Measurements from ENCODE around the gene ARHGAP15. TPM values are rescaled to one million over a fixed set of nuclear protein-coding genes. Genes with fewer than 3 reads are reported as not detected.

Gene ARHGAP15
- total RNA-seq, 2 donors from 2014 or later: 0.86 TPM; not detected in 1

DNA sequence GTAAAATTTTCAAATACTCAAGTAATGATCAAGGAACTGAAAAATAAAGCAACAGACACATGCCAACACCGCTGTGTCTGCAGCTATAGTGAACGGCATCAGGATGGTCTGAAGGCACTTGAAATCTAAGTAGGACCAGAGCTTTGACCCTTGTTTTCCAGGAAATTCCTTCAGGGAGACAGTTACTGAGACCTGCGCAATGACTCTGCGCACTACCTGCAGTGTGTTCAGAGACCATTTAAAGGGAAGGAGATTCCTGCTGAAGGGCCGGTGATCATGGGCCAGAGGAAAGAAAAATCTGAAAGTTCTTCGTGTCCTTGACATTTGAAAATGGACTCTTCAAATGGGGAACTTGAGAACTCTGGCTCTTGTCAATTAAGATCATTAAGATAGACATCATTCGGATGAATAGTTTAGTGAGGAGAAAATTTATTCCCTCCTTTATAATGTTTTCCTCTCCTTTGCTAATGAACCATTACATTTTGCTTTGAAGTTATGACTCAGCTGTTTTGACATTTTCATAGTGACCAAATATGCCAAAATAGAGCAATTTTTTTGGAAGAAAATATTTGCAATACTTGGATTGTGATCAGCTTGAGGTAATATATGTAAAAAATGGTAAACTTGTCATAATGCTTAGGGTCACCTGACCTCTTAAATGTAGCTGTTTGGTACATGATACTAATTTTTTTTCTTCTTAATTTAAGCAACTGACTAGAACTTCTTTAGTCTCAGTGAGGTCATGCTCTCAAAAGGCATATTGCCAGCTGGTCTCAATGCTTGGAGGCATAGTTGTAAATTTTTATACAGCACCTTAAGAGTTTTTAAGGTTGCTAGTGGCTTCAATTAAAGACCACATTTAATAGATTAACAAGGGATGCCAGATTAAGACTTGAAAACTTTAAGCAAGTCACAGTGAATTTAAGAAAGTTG is 329.3 kb downstream of the ARHGAP15 start:
- Histone ChIP-seq H3K4me3 (ENCODE audit: low read length) (no peak overlapping the region), H3K27me3 (ENCODE audit: control insufficient read depth, insufficient read depth, low read length, poor library complexity, severe bottlenecking) (no peaks in the 10 kb centered on the region), H3K9ac (ENCODE audit: extremely low read depth, low read length, poor library complexity, severe bottlenecking) (no peak overlapping the region), H3K4me1 (ENCODE audit: control insufficient read depth, insufficient read depth, low read length) (no peaks in the 10 kb centered on the region), H3K9me3 (ENCODE audit: control insufficient read depth, low read length) (no peaks in the 10 kb centered on the region), H3K36me3 (ENCODE audit: control insufficient read depth, insufficient read depth, low read length) (no peaks in the 10 kb centered on the region), H3K27ac (ENCODE audit: low read depth, low read length) (no peak overlapping the region)
- Mint-ChIP-seq H3K4me3 (no peak overlapping the region), H3K36me3 (ENCODE audit: low read depth) (no peaks in the 10 kb centered on the region), H3K27ac (no peak overlapping the region), H3K4me1 (no peaks in the 10 kb centered on the region), H3K9me3 (no peaks in the 10 kb centered on the region), H3K27me3 (ENCODE audit: insufficient read depth) (no peaks in the 10 kb centered on the region)
- DNase-seq: no peak
- 95 to 98% methylated on average over 6 to 7 of the region's 7 CpGs for WGBS, 2 experiments (ENCODE audit: insufficient coverage in 1 of 2, insufficient read length in 1 of 2)
- TF ChIP-seq, protein P1, sequence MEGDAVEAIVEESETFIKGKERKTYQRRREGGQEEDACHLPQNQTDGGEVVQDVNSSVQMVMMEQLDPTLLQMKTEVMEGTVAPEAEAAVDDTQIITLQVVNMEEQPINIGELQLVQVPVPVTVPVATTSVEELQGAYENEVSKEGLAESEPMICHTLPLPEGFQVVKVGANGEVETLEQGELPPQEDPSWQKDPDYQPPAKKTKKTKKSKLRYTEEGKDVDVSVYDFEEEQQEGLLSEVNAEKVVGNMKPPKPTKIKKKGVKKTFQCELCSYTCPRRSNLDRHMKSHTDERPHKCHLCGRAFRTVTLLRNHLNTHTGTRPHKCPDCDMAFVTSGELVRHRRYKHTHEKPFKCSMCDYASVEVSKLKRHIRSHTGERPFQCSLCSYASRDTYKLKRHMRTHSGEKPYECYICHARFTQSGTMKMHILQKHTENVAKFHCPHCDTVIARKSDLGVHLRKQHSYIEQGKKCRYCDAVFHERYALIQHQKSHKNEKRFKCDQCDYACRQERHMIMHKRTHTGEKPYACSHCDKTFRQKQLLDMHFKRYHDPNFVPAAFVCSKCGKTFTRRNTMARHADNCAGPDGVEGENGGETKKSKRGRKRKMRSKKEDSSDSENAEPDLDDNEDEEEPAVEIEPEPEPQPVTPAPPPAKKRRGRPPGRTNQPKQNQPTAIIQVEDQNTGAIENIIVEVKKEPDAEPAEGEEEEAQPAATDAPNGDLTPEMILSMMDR (conservative IDR thresholded peaks at IDR 0.05): no peak

- no peaks in the 10 kb centered on the region for H3K9me3 Mint-ChIP-seq
- TF ChIP-seq, protein P1 (conservative IDR thresholded peaks at IDR 0.05): no peak
- no peaks in the 10 kb centered on the region for H3K36me3 ChIP-seq (ENCODE audit: control insufficient read depth, insufficient read depth, low read length)
- H3K36me3 Mint-ChIP-seq (ENCODE audit: low read depth): no peaks in the 10 kb centered on the region
- H3K27me3 ChIP-seq (ENCODE audit: control insufficient read depth, insufficient read depth, low read length, poor library complexity, severe bottlenecking): no peaks in the 10 kb centered on the region
- H3K4me3 ChIP-seq (ENCODE audit: low read length): no peak overlapping the region
- H3K4me1 Mint-ChIP-seq: no peaks in the 10 kb centered on the region
- no peak overlapping the region for H3K4me3 Mint-ChIP-seq
- no peak overlapping the region for H3K27ac ChIP-seq (ENCODE audit: low read depth, low read length)
- H3K27me3 Mint-ChIP-seq (ENCODE audit: insufficient read depth): no peaks in the 10 kb centered on the region
- H3K4me1 ChIP-seq (ENCODE audit: control insufficient read depth, insufficient read depth, low read length): no peaks in the 10 kb centered on the region
- no peak overlapping the region for H3K9ac ChIP-seq (ENCODE audit: extremely low read depth, low read length, poor library complexity, severe bottlenecking)
- no peaks in the 10 kb centered on the region for H3K9me3 ChIP-seq (ENCODE audit: control insufficient read depth, low read length)
- no peak overlapping the region for H3K27ac Mint-ChIP-seq
- DNase-seq: no peak
These were observed 331.2 kb downstream of the ARHGAP15 start for GRCh38 chr2:143460382-143460781.

DNA sequence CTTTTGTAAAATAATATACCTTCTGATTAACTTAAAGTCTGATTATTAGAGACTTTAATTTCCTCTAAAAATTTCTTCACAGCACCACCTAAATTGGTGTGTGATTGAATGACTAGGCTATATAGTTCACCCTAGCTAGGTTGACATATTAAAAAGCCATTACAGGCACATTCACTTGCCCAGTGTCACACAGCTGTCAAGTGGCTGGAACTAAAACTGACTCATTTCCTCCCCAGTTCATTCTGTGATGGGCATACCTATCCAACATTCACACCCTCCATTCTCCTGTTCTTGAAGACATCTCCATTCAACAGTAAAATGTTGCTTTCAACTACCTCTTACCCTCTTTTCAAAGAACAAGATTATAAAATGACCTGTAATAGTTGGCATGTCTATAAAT is 334.5 kb downstream of the ARHGAP15 start:
- DNase-seq: no peak
- TF ChIP-seq, protein P1 (conservative IDR thresholded peaks at IDR 0.05): no peak
- Histone ChIP-seq H3K9me3 (ENCODE audit: control insufficient read depth, low read length) (no peaks in the 10 kb centered on the region), H3K36me3 (ENCODE audit: control insufficient read depth, insufficient read depth, low read length) (no peaks in the 10 kb centered on the region), H3K4me1 (ENCODE audit: control insufficient read depth, insufficient read depth, low read length) (no peaks in the 10 kb centered on the region), H3K27me3 (ENCODE audit: control insufficient read depth, insufficient read depth, low read length, poor library complexity, severe bottlenecking) (no peaks in the 10 kb centered on the region), H3K4me3 (ENCODE audit: low read length) (no peak overlapping the region), H3K9ac (ENCODE audit: extremely low read depth, low read length, poor library complexity, severe bottlenecking) (no peak overlapping the region), H3K27ac (ENCODE audit: low read depth, low read length) (no peak overlapping the region)
- no peaks in the 10 kb centered on the region for H3K4me1 Mint-ChIP-seq
- H3K27ac Mint-ChIP-seq: no peak overlapping the region
- H3K4me3 Mint-ChIP-seq: no peak overlapping the region
- no peaks in the 10 kb centered on the region for H3K27me3 Mint-ChIP-seq (ENCODE audit: insufficient read depth)
- no peaks in the 10 kb centered on the region for H3K9me3 Mint-ChIP-seq
- no peaks in the 10 kb centered on the region for H3K36me3 Mint-ChIP-seq (ENCODE audit: low read depth)
